Ovary (tissue), 9 donors: ENCODE measurements around the gene CAMTA1. TPM values are rescaled to one million over a fixed set of nuclear protein-coding genes. Genes with fewer than 3 reads are reported as not detected.

Source experiments
- DNase-seq, 5 donors: peaks; one replicate each; pipeline ENCODE4 v3.0.0-alpha.2; 2019 to 2020
- H3K27ac ChIP-seq, 2 donors: fragments of 200-600 bp; one replicate each; pipeline versions ENCODE4 v1.5.1 to v1.8.0; 2019 to 2022
- H3K27me3 ChIP-seq: fragments of 200-600 bp; one replicate; pipeline ENCODE4 v1.8.0; 2022
- H3K36me3 ChIP-seq: fragments of 200-600 bp; sonication (generic); one replicate; pipeline ENCODE4 v1.5.1; 2019
- H3K4me1 ChIP-seq: one replicate; pipeline ENCODE4 v1.8.1; 2013; ENCODE audit warnings: mild to moderate bottlenecking, moderate library complexity; ENCODE audit not compliant: insufficient read depth
- H3K4me3 ChIP-seq: fragments of 200-600 bp; sonication (generic); one replicate; pipeline ENCODE4 v1.5.1; 2017
- H3K9me3 ChIP-seq, 2 donors: fragments of 200-600 bp in 1 of 2; sonication (generic) in 1 of 2; one replicate each; pipeline versions ENCODE4 v1.5.1 to v1.8.1; 2013 to 2019; ENCODE audit warnings: mild to moderate bottlenecking in 1 of 2, moderate library complexity in 1 of 2
- EP300 ChIP-seq: sonication (generic); formaldehyde crosslinking; IDR thresholded peaks from one replicate; pipeline ENCODE4 v1.6.1; 2017; ENCODE audit warnings: antibody characterized with exemption
- POLR2A ChIP-seq: fragments of 450-650 bp; IDR thresholded peaks from one replicate; pipeline ENCODE4 v1.6.1; 2017; ENCODE audit warnings: antibody characterized with exemption, mild to moderate bottlenecking, moderate library complexity
- WGBS, 3 donors: extraction: QIAGEN DNeasy Blood & Tissue Kit in 1 of 3; methylation state at CpG; one replicate each; pipeline versions ENCODE4 v1.1.5 to v1.1.7; 2013 to 2017; 5-methylcytosine and 5-hydroxymethylcytosine counted together
- intact Hi-C, 4 donors: fragments of 100-400 bp; cut with DNase I; formaldehyde crosslinking; loops; one replicate each; pipeline versions ENCODE4 v1.11.0 to v1.15.1; 2022 to 2023
- polyA plus RNA-seq, 2 donors: library from polyadenylated mRNA; stranded (reverse); fragments of 200-250 nt in 1 of 2; fragments of 350-450 nt in 1 of 2; fragmentation: Illumina TruSeq in 1 of 2; extraction: RNeasy Lipid Tissue Mini Kit (QIAGEN cat#74804) in 1 of 2; gene quantifications; one replicate each; pipeline ENCODE4 v1.2.3, GENCODE V29; 2013 to 2014
- total RNA-seq, 7 donors: library from RNA; depleted of rRNA in 2 of 7; stranded (reverse); fragments of >200 nt in 2 of 7; fragmentation: NEBNext Ultra II Directional in 3 of 7; extraction: Animal tissue kit (Norgen Biotek cat#: 25700) in 3 of 7; gene quantifications; one replicate each; pipeline versions ENCODE4 v1.1.0 to v1.2.4, GENCODE V29; 2016 to 2023
- TF ChIP-seq, protein P1 (sequence below), 3 donors: fragments of 450-650 bp in 2 of 3; fragments of 200-600 bp in 1 of 3; IDR thresholded peaks; one replicate each; pipeline versions ENCODE4 v1.5.1 to v1.8.0; 2016 to 2022; ENCODE audit warnings: antibody characterized with exemption in 3 of 3, mild to moderate bottlenecking in 1 of 3
- donor health status: DM: no; HTN: no; CAD: no; lungs with moderate emphysema.
- donor health status: DM: no; HTN: no; CAD: no.
- donor health status: Bipolar disorder and iron deficiency.
- donor health status: DM: yes; HTN: yes; CAD: no.
- donor health status: DM: no; HTN: no; CAD: no.
- donor health status: DM: yes; HTN: yes; CAD: no.

CAMTA1 gene
- total and polyA plus RNA-seq, 9 donors, result 51.1 to 150 (median 67.4) TPM

DNA sequence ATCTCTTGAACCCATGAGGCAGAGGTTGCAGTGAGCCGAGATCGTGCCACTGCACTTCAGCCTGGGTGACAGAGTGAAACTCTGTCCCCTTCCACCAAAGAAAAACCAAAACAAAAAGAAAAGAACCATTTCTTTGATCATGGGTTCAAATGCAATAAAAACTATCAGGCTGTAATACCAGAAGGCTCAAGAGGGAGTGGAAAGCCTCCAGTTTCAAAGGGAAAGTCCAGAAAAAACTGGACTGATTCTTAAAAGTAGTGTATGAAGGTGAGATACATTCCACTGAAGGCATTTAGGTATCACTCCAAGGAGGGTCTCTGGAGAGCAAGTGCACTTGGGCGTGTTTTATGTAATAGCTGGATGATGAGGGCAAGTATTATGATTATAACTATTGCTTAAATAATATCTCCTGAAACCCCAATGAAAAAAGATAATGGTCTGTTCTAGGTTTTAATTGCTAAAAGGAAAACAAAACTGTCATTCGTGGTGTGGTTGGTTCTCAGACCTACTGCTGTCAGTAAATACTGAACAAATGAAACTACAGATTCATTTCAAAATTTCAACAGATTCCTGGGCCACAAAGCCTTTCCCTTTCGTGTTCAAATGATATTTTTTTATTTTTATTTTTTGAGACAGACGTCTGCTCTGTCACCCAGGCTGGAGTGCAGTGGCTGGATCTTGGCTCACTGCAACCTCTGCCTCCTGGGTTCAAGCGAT, 6.0 kb upstream of the CAMTA1 start:
- Histone ChIP-seq H3K36me3 (no peaks in the 10 kb centered on the region), H3K4me1 (no peaks in the 10 kb centered on the region), H3K4me3 (no peak overlapping the region), H3K27me3 (no peaks in the 10 kb centered on the region), H3K9me3 (no peaks in the 10 kb centered on the region), H3K27ac (no peak overlapping the region)
- DNase-seq, result no peak
- 82 to 86% (median 83%) methylated on average over 7 of the region's 7 CpGs for WGBS, 3 donors
- TF ChIP-seq EP300 (no peak), POLR2A (no peak)
- TF ChIP-seq, protein P1, sequence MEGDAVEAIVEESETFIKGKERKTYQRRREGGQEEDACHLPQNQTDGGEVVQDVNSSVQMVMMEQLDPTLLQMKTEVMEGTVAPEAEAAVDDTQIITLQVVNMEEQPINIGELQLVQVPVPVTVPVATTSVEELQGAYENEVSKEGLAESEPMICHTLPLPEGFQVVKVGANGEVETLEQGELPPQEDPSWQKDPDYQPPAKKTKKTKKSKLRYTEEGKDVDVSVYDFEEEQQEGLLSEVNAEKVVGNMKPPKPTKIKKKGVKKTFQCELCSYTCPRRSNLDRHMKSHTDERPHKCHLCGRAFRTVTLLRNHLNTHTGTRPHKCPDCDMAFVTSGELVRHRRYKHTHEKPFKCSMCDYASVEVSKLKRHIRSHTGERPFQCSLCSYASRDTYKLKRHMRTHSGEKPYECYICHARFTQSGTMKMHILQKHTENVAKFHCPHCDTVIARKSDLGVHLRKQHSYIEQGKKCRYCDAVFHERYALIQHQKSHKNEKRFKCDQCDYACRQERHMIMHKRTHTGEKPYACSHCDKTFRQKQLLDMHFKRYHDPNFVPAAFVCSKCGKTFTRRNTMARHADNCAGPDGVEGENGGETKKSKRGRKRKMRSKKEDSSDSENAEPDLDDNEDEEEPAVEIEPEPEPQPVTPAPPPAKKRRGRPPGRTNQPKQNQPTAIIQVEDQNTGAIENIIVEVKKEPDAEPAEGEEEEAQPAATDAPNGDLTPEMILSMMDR (IDR thresholded peaks at IDR 0.05), result no peak
- intact Hi-C loops, result no loop called here

DNA sequence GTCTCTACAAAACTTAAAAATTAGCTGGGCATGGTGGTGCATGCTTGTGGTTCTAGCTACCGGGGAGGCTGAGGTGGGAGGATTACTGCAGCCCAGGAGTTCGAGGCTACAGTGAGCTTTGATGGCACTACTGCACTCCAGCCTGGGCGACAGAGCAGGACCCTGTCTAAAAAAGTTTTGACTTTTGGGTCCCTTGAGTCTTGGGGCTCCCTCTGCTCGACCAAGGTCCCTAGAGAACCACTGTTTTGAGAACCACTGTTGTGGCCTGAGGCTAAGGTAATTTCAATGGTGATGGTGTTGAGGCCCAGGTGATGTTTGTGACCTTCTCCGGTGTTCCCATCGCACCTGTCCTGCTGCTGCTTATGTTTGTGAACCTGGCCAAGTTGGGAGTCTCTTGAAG, 3.1 kb upstream of the CAMTA1 start:
- intact Hi-C loops, result no loop called here
- Histone ChIP-seq H3K27me3 (no peaks in the 10 kb centered on the region), H3K9me3 (no peaks in the 10 kb centered on the region), H3K4me1 (peaks cover 3% of the 10 kb centered on the region), H3K36me3 (no peaks in the 10 kb centered on the region), H3K27ac (no peak overlapping the region), H3K4me3 (no peak overlapping the region)
- TF ChIP-seq EP300, result no peak
- TF ChIP-seq, protein P1 (IDR thresholded peaks at IDR 0.05), result no peak
- TF ChIP-seq POLR2A, result no peak
- DNase-seq, result no peak
- WGBS, 3 donors, result 89 to 95% (median 94%) methylated on average over 6 of the region's 6 CpGs

DNA sequence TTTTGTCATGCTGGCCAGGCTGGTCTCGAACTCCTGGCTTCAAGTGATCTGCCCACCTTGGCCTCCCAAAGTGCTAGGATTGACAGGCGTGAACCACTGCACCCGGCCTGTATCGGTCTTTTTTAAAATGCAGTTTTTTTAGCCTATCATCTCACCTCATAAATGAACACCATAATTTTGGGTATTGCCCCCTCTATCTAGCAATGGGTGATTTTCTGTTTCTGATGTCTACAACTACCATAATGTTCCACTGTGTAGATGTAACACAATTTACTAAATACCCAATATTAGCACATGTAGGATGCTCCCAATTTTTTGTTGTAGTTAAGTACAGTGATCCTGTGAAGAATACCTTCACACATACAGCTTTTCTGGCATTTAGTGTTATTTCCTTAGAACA, 2.0 kb upstream of the CAMTA1 start:
- H3K36me3 ChIP-seq, result no peaks in the 10 kb centered on the region
- WGBS, 3 donors, result 92 to 96% (median 94%) methylated on average over 4 of the region's 4 CpGs
- H3K27me3 ChIP-seq, result no peaks in the 10 kb centered on the region
- H3K4me3 ChIP-seq, result no peak overlapping the region
- H3K27ac ChIP-seq, result peak overlapping the region in 1 of 2 donors; percentile 99
- intact Hi-C loops, result no loop called here
- TF ChIP-seq POLR2A (no peak), EP300 (no peak)
- TF ChIP-seq, protein P1 (IDR thresholded peaks at IDR 0.05), result no peak
- H3K9me3 ChIP-seq, result no peaks in the 10 kb centered on the region
- DNase-seq, result no peak
- H3K4me1 ChIP-seq, result peaks cover 5% of the 10 kb centered on the region

DNA sequence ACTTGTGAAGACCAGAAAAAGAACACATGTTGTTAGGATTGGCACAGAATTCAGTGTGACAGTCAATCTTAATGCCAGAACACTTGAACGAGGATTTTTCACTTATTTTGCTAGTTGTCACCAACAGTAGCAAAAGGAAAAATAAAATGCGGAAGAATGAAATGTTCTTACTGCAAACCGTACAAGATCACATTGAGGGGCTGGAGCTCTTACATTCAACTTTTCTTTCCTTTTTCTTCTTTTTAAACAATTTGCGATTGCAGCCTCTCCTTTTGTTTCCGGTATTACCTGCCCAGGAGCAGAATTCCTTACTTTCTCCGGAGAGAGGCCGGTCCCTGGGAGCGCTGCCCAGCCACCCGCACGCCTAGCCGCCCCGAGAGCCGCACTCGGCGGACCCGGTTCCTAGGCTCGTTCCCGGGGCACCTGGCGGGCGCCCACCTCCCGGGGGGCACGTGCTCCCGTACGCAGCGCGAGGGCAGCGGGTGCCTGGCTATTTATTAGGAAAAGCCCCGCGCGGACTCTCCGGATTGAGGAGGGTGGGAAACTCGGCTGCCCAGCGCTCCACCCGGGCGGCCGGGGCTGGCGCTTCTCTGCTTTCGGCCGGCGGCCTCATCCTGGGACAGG, 1.2 kb upstream of the CAMTA1 start:
- no peaks in the 10 kb centered on the region for H3K27me3 ChIP-seq
- H3K27ac ChIP-seq, result peak overlapping the region; percentile 98 to 99
- TF ChIP-seq POLR2A (no peak), EP300 (no peak)
- TF ChIP-seq, protein P1 (IDR thresholded peaks at IDR 0.05), result no peak
- H3K4me1 ChIP-seq, result peaks cover 8% of the 10 kb centered on the region
- no peaks in the 10 kb centered on the region for H3K36me3 ChIP-seq
- WGBS, 3 donors, result 0% methylated on average over 39 to 40 of the region's 40 CpGs
- H3K9me3 ChIP-seq, result no peaks in the 10 kb centered on the region
- peak overlapping the region; percentile 77 for H3K4me3 ChIP-seq
- intact Hi-C loops, result no loop called here
- DNase-seq, result no peak
